IPS DF 4.7 (cell line): ENCODE measurements around the gene HPS1.
"Not testable (repeated sequence)": the region's sequence is repeated elsewhere in the genome, so short reads cannot be mapped to it uniquely, and the experiment has no call there.

Source experiments
- DNase-seq: peaks from one replicate; pipeline ENCODE4 v3.0.0-alpha.2; 2013; ENCODE audit warnings: low spot score; ENCODE audit errors: extremely low read depth

Gene HPS1

DNA sequence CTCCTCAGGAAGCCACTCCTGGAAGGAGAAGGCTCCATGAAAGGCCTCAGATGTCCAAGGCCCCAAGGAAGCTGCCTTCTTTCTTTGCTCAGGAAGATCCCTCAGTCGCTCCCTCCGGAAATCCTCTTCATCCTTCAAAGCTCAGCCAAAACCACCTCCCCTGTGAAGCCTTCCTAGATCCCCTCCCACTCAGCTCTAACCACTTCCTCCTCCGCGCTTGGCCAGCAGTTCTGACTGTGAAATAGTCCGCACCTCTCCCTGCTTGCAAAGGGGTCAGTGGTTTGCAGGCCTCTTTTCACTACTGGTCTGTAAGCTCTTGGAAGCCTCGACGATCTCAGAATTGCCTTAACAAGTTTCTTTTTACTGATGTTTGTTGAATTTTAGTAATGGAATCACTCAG, 55.7 kb downstream of the HPS1 start:
- no peak for DNase-seq

GRCh38 chr10:98390406-98390805, 56.3 kb downstream of the HPS1 start:
- no peak for DNase-seq

DNA sequence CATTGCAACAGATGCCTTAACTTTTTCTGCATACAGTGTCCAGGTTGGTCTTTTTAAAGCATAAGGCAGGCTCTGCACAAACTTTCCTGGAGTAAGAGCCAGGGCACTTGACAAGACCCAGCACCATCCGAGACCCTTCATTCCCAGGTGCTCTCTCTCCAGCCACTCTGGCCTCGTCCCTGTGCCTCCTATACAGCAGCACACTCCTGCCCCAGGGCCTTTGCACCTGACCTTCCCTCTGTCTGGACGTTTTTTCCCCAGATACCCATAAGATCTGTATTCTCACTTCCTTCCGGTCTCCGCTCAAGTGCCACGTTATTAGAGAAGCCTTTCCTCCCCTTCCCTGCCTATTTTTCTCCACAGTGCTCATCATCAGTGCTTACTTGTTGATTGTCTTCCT, 57.3 kb downstream of the HPS1 start:
- DNase-seq = no peak

DNA sequence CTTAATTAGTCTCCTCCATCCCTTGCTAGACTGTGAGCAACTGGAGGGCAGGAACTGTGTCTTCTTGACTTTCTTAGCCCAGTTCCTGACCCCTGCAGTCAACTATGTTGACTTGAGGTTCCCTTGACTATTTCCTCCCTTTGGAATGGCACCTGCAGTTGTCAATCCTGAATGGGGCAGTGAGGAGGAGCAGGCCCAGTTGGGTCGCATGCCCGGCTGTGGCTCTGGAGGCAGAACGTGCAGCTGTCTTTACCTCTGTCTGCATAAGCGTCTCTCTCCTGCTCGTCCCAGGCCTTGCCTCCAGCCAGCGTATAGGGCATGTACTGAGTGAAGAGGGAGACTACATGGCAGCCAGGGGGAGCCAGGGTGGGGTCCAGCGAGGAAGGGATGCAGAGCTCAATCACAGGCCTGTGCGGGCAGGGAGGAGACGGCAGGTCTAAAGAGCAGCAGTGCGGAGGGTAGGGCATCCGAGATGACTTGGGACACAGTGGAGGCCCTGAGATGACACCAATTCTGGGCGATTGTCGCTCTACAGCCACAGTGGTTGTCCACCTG, 58.6 kb downstream of the HPS1 start:
- no peak for DNase-seq

- DNase-seq = no peak
Observed at GRCh38 chr10:98384531-98385133, 62.1 kb downstream of the HPS1 start.

- no peak for DNase-seq
Observed at GRCh38 chr10:98383869-98384268, 62.9 kb downstream of the HPS1 start.

- not testable (repeated sequence) for DNase-seq
Observed at GRCh38 chr10:98383134-98383667, 63.5 kb downstream of the HPS1 start.

DNA sequence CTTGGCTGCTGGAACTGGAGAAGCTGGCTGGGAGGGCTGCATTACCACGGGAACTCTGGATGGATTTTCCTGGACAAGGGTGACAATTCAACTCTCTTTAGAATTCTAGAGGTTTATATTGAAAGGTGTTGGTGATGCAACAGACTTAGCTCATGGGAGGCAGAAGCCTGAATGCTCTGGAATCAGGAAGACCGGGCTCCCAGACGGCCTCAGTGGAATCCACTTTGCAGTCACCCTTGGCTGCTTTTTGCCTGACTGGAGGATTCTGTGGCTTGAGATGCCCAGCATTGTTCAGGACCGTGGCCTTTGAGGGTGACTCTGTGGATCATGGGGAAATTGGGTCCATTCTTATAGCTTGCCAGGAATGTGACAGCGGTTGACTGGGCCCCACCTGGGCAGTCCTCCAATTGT, 64.0 kb downstream of the HPS1 start:
- no peak for DNase-seq

DNA sequence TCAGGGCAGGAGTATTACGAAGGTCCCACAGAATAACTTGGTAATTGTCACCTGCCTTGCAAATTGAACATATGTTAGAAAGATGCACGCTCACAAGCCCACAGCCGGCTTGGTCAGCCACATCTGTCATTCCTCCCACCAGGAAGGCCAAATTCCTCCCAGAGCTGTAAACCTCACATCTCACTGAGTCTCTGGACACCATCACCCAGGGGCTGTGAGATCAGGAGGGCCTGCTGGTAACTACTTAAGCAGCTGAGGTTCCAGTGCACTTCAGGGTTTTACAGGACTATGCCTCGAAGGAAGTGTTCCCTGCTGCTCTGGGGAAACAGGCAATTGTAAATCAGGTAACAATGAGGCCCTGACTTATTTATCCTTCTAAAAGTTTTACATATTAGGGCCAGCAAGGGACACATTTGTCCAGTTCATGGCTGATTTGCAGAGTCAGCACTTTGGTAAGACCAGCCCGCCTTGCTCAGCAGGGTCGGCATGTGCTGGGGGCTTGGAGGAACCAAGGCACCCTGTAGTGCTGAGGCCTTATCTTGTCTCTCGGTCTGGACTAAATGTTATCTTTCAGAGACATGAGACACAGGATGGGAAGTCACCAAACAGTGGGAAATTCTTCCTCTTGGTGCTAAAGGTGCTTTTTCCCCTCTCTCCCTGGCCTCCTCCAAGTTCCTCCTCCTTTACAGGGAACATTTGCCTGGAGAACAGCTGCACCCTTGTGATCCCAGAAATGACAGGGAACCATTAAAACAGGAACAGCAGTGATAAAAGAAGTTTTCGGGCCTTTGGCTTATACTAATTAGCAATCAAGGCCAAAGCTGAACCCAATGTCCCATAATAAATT, 66.0 kb downstream of the HPS1 start:
- DNase-seq = no peak

- DNase-seq = no peak
Observed at GRCh38 chr10:98378722-98379121, 68.0 kb downstream of the HPS1 start.

DNA sequence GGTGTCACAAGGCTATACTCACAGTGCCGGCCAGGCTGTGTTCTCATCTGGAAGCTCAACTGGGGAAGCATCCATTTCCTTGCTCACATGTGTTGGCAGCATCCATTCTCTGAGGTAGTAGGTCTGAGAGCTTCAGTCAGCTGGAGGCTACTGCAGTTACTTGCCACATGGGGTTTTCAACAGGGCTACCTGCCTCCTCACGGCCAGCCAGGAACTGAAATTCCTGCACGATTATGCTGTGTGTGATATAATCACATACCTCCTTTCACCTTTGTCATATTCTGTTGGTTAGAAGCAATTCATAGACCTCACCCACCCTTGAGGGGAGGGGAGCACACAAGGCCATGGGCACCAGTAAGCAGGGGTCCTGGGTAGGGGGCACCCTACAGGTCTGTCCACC, 69.2 kb downstream of the HPS1 start:
- DNase-seq = no peak

GRCh38 chr10:98377001-98377400, 69.7 kb downstream of the HPS1 start:
- no peak for DNase-seq

DNA sequence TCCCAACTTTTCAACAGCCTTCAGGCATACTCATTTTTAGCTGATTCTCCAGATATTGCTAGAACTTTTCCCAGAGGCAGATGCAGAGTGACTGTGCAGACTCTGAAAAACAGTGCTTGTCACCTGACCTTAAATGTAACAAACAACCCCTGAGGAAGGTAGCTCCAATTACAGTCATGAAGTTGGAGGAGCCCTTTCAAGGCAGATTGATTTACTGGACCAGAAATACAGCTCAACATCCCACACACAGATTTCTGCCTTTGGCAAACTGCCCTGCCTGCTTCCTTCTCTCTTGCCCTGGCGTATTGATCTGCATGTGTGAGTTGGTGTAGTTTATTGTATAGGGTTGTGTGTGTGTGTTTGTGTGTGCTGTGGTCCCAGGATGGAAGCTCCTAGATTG, 70.2 kb downstream of the HPS1 start:
- no peak for DNase-seq

- DNase-seq = no peak
Observed at GRCh38 chr10:98374217-98374985, 72.3 kb downstream of the HPS1 start.

DNA sequence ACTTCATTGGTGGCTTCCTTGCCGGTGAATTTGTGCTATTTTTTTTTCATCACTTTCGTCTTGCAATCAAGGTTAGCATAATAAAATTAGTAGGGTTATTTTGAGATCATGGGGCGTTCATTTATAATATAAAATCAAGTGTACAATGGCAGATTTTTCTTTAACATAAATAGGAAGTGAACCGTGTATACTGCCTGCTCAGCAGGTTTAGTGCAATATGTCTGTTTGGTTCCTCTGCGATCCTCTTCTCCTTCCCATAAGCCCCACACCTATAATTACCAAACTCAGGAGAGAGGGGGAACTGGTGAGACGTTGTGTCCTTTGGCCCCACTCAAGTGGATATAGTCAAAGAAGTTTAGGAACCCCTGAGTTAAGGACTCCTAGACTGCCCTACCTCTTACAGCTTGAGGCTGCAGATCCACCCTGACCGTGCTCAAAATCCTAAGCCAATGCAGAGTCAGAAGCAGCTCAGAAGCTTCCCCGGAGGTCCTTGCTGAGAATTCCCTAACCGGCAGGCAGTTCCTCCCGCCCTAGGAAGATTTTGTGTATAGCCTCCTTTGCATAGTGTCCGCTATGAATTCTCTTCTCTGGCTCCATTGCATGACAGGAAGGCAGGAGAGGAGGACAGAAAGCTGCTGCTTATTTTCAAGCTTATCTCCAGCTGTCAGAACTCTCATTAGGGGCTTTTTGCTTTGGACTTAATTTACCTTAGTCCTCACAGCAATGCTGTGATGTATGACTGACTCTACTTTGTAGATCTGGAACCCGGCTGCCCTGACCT, 73.3 kb downstream of the HPS1 start:
- no peak for DNase-seq

DNA sequence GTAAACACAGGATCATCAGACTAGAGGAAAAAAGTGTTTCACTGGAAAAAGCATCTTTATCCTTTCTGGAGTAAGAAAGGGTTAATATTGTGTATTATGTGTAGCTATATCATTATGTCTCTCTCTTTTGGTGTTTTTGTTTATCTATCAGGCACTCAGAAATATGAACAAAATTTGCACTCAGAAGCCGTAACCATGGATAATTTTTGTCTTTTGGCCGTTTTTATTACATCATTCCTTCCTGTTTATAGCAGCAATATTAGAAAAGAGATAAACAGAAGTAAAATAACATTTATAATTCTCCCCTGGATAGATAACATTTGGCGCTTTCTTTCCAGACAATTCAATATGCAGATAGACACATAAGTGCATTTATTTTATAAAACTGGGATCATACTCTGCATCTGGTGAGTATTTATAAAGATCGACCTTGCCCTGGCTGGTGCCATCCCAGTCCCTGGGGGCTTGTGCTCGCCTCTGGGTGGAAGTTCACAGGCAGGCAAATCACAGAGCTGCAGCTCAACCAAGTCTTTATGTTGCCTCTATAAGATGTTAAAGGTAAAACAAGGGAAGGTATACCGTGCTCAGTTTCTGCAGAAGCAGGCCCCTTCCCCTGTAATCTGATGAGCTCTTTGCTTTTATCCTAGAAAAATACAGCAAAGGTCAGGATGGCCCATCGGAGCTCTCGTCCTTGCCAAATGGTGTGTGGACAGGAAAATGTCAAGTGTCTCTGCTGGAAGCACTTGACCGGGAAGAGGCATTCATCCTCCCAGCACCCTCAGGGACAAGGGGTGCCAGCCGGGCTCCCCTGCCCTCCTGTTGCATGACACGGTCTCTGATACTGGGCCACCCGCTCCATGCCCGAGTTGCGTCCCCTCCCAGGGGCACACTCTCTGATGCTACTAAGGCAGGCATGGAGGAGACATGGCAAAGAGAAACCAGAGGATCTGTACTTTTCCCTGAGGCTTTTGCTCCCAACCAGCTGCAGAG, 75.6 kb downstream of the HPS1 start:
- DNase-seq = no peak

DNA sequence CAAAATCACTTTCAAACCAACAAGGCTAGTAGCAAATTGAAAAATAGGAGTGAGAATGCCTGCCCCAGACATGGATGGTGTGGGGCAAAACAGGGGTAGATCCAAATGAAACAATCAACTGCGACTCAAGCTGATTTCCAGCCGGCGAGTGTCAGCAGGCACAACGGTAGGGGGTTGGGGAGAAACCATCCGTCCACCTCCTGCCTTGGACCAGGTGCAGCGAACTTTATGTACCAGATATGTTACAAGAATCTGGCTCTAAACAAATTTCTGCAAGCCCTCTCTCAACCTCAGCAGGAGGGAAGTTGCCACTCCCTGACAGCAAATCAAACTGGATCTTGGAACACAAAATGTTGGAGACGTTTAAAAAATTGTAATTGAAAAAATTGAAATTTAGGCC, 76.9 kb downstream of the HPS1 start:
- no peak for DNase-seq

DNA sequence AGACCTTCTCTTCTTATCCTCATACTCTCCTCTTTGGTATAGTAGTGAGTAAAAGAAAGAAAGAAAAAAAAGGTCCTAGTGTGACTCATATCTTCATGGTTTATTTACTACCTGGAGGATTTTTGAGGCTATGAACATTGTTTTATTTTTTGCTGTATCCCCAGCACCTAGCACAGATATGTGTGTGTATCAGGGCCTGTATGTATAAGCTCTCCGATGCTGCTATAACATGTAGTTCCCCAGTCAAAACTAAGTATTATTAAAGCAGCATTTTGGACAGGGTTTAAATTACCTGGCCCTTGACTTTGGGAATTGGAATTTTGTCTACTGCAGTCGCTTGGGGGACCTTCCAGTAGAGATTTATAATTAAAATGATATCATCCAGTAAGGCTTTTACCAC, 78.1 kb downstream of the HPS1 start:
- DNase-seq = no peak

- DNase-seq = no peak
Observed at GRCh38 chr10:98367604-98368451, 78.9 kb downstream of the HPS1 start.
